Left colon (tissue), 2 donors: Measurements from ENCODE around the gene TLCD3A. TPM values are rescaled to one million over a fixed set of nuclear protein-coding genes. Genes with fewer than 3 reads are reported as not detected.

ENCODE experiments used
- total RNA-seq, 2 donors: library from RNA; stranded (reverse); fragmentation: NEBNext Ultra II Directional; extraction: Animal tissue kit (Norgen Biotek cat#: 25700); gene quantifications; one replicate each; pipeline ENCODE4 v1.2.1, GENCODE V29; 2021
- donor health status: DM: no; HTN: no; CAD: no.
- donor health status: DM: yes; HTN: yes; CAD: no.

The TLCD3A gene
- total RNA-seq, 2 donors from 2014 or later, result 11.3 to 15.1 TPM

Other genes starting within 250 kb of the TLCD3A start
- 10 to 100 TPM; 75.0 to 87.3 TPM for gene VPS53, start 17.8 kb upstream of the TLCD3A start, total RNA-seq
- gene GEMIN4, start 19.7 kb downstream of the TLCD3A start, total RNA-seq, result 10 to 100 TPM; 12.4 to 15.2 TPM
- gene GLOD4, start 49.7 kb downstream of the TLCD3A start, total RNA-seq, result 10 to 100 TPM; 80.8 to 99.0 TPM
- gene MRM3, start 49.8 kb downstream of the TLCD3A start, total RNA-seq, result 10 to 100 TPM; 11.4 to 13.3 TPM
- gene NXN, start 247.2 kb downstream of the TLCD3A start, total RNA-seq, result 10 to 100 TPM in 1 of 2 donors, 1 to 10 TPM in 1; 3.9 to 14.5 TPM